Activated CD4-positive, alpha-beta T cell treated with anti-CD3 and anti-CD28 coated beads, Interleukin-2, amount 50 U/mL, for 24 hours (primary cell): ENCODE results near the gene SLC43A3.

ENCODE experiments used
- DNase-seq, 2 donors: peaks; one replicate each; pipeline ENCODE4 v3.0.0-alpha.2; 2020; ENCODE audit warnings: low read depth in 1 of 2, low spot score in 1 of 2

The SLC43A3 gene

GRCh38 chr11:57359896-57360690 is 66.8 kb downstream of the SLC43A3 start:
- DNase-seq, result no peak

DNA sequence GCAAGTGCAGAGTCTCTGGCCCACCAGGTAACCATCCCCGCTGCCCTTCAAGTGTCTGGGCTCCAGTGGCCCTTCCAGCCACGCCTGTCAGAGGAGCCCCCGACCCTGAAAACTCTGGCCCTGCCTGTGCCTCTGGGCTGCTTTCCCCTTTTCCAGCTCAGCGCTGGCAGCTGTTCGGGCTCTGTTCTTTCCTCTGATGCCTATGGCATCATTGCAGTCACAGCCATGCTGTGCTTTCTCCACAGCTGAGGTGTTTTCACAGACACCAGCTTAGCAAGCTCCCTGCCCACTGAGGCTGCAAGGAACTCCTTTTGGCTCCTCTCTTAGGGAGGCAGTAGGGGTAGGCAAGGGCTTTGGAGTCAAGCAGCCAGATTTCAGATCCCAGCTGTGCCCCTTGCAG is 67.5 kb downstream of the SLC43A3 start:
- no peak for DNase-seq

DNA sequence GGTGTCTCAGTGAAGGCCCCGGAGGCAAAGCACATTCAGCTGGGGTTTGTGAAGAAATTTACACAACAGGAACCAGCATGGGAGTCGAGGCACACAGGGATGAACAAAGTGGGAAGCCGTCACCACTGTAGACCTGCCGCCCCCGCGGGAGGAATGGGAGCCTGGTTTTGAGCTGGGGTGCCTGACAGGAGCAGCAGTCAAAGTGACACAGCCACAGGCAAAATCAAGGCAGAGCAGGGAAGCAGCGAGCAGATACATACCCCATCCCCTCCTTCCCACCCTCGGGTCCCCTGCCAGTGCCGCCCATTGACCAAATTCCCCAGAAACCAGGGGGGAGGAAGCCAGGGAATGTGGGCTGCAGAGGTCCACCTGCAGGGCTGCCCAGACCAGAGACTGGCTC is 67.9 kb downstream of the SLC43A3 start:
- no peak for DNase-seq

DNA sequence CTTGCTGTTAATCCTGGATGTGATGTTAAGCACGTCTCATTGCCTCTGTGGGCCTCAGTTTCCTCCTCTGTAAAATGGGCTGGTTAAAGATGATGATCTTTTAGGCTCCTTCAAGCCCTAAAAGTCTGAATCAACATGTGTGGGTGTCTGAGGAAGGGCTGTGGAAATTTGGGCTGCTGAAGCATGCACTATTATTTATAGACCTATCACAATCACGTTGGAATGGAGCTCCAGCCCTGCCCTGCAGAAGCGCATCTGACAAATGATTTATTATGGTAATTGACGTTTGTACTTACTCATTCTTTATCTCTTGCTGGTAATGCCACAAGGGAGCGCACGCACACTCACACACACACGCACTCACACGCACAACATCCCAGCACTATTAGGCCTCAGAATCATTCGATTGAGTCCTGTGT is 68.4 kb downstream of the SLC43A3 start:
- DNase-seq, result no peak

DNA sequence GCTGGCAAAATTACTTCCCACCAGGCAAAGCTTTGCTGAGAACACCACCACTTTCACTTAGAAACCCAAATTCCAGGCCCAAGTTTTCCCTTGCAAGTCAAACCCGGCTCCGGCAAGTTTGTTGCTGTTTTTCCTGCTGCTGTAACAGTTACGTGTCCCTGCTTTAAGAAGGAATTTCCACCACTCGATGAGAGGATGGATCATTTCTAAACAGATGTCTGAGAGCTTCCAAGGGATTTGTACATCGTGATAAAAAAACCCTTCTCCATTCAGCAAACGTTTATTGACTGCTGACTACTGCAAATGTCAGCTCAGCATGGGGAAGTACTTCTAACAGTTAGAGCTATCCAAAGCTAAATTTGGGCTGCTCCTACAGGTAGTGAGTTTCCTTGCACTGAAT is 69.1 kb downstream of the SLC43A3 start:
- DNase-seq, result no peak

- no peak for DNase-seq
These were observed 69.6 kb downstream of the SLC43A3 start for GRCh38 chr11:57357310-57357709.
